ENCODE results near the gene NEU2. TPM values are rescaled to one million over a fixed set of nuclear protein-coding genes. Genes with fewer than 3 reads are reported as not detected.

Gene NEU2
- total and polyA plus RNA-seq, 2 of the 13 experiments (the other 11 are each of a cell fraction or from before 2014, with no cell fraction given): not detected

- TF ChIP-seq, protein P1, sequence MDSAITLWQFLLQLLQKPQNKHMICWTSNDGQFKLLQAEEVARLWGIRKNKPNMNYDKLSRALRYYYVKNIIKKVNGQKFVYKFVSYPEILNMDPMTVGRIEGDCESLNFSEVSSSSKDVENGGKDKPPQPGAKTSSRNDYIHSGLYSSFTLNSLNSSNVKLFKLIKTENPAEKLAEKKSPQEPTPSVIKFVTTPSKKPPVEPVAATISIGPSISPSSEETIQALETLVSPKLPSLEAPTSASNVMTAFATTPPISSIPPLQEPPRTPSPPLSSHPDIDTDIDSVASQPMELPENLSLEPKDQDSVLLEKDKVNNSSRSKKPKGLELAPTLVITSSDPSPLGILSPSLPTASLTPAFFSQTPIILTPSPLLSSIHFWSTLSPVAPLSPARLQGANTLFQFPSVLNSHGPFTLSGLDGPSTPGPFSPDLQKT (CRISPR knock-in tag; IDR thresholded peaks at IDR 0.05; ENCODE audit: borderline replicate concordance): no peak
- TF ChIP-seq HOXD1 (CRISPR knock-in tag; IDR thresholded peaks at IDR 0.05) (0 out of 2 replicates have a peak, but pooled peaks have one; percentile 48), MAX (IDR thresholded peaks at IDR 0.05) (peak; percentile 91), ZNF251 (CRISPR knock-in tag; IDR thresholded peaks at IDR 0.05) (no peak), DMAP1 (CRISPR knock-in tag; IDR thresholded peaks at IDR 0.05) (peak; percentile 91), AFF4 (CRISPR knock-in tag; IDR thresholded peaks at IDR 0.05) (no peak), RARA (CRISPR knock-in tag; IDR thresholded peaks at IDR 0.05) (peak; percentile 89), ZBTB42 (CRISPR knock-in tag; IDR thresholded peaks at IDR 0.05) (no peak), CBX2 (IDR thresholded peaks at IDR 0.05; ENCODE audit: low read depth, low read length) (no peak), CBX2 (CRISPR knock-in tag; IDR thresholded peaks at IDR 0.05; ENCODE audit: low read depth) (0 out of 2 replicates have a peak, but pooled peaks have one; percentile 28), GATAD1 (CRISPR knock-in tag; IDR thresholded peaks at IDR 0.05) (peak; percentile 81), THYN1 (CRISPR knock-in tag; IDR thresholded peaks at IDR 0.05; ENCODE audit: borderline replicate concordance, low read depth) (no peak), CREB1 (IDR thresholded peaks at IDR 0.05) (no peak), CREB1 (CRISPR knock-in tag; IDR thresholded peaks at IDR 0.05) (peak; percentile 36), ZBTB37 (CRISPR knock-in tag; IDR thresholded peaks at IDR 0.05) (peak; percentile 93), ZNF546 (CRISPR knock-in tag; conservative IDR thresholded peaks at IDR 0.05) (peak; percentile 69; the same call in 1 of the 2 replicates), ZNF230 (CRISPR knock-in tag; IDR thresholded peaks at IDR 0.05) (no peak), BRD4 (CRISPR knock-in tag; IDR thresholded peaks at IDR 0.05) (peak; percentile 55; the same call in 1 of the 2 replicates), REXO4 (CRISPR knock-in tag; IDR thresholded peaks at IDR 0.05; ENCODE audit: borderline replicate concordance) (no peak)
- TF ChIP-seq, protein P2, sequence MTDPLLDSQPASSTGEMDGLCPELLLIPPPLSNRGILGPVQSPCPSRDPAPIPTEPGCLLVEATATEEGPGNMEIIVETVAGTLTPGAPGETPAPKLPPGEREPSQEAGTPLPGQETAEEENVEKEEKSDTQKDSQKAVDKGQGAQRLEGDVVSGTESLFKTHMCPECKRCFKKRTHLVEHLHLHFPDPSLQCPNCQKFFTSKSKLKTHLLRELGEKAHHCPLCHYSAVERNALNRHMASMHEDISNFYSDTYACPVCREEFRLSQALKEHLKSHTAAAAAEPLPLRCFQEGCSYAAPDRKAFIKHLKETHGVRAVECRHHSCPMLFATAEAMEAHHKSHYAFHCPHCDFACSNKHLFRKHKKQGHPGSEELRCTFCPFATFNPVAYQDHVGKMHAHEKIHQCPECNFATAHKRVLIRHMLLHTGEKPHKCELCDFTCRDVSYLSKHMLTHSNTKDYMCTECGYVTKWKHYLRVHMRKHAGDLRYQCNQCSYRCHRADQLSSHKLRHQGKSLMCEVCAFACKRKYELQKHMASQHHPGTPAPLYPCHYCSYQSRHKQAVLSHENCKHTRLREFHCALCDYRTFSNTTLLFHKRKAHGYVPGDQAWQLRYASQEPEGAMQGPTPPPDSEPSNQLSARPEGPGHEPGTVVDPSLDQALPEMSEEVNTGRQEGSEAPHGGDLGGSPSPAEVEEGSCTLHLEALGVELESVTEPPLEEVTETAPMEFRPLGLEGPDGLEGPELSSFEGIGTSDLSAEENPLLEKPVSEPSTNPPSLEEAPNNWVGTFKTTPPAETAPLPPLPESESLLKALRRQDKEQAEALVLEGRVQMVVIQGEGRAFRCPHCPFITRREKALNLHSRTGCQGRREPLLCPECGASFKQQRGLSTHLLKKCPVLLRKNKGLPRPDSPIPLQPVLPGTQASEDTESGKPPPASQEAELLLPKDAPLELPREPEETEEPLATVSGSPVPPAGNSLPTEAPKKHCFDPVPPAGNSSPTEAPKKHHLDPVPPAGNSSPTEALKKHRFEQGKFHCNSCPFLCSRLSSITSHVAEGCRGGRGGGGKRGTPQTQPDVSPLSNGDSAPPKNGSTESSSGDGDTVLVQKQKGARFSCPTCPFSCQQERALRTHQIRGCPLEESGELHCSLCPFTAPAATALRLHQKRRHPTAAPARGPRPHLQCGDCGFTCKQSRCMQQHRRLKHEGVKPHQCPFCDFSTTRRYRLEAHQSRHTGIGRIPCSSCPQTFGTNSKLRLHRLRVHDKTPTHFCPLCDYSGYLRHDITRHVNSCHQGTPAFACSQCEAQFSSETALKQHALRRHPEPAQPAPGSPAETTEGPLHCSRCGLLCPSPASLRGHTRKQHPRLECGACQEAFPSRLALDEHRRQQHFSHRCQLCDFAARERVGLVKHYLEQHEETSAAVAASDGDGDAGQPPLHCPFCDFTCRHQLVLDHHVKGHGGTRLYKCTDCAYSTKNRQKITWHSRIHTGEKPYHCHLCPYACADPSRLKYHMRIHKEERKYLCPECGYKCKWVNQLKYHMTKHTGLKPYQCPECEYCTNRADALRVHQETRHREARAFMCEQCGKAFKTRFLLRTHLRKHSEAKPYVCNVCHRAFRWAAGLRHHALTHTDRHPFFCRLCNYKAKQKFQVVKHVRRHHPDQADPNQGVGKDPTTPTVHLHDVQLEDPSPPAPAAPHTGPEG (CRISPR knock-in tag; IDR thresholded peaks at IDR 0.05): no peak
Measured at GRCh38 chr2:233013027-233013461, 19.4 kb upstream of the NEU2 start, which contains the start of gene NGEF (continued).

Data from HepG2 (cell line).